DND-41 (cell line): ENCODE measurements around the gene NRGN.

Experiments used
- ATAC-seq: fragments of 200-7000 bp; cut with Tn5 transposase; 3 replicates; pipeline ENCODE4 v1.9.1; 2021; ENCODE audit warnings: low read depth; ENCODE audit not compliant: insufficient read depth
- DNase-seq: peaks from one replicate; pipeline ENCODE4 v3.0.0-alpha.2; 2020
- H2AFZ ChIP-seq: 2 replicates; pipeline ENCODE4 v1.6.0; 2012; ENCODE audit warnings: low read depth, low read length
- H3K27ac ChIP-seq: 2 replicates; pipeline ENCODE4 v1.5.1; 2012; ENCODE audit warnings: low read length, inconsistent platforms
- H3K27me3 ChIP-seq: fragments of 200-600 bp; sonication (generic); 2 replicates; pipeline ENCODE4 v1.6.0; 2012; ENCODE audit warnings: low read length, mild to moderate bottlenecking, inconsistent platforms; ENCODE audit not compliant: insufficient read depth, poor library complexity
- H3K36me3 ChIP-seq: 2 replicates; pipeline ENCODE4 v1.5.1; 2012; ENCODE audit warnings: low read length, inconsistent platforms; ENCODE audit not compliant: insufficient read depth
- H3K4me1 ChIP-seq: 2 replicates; pipeline ENCODE4 v1.5.1; 2012; ENCODE audit warnings: mild to moderate bottlenecking, low read length; ENCODE audit not compliant: insufficient read depth
- H3K4me2 ChIP-seq: 2 replicates; pipeline ENCODE4 v1.6.0; 2012; ENCODE audit warnings: mild to moderate bottlenecking, moderate library complexity, low read length, inconsistent platforms; ENCODE audit not compliant: insufficient read depth
- H3K4me3 ChIP-seq, 2 experiments: fragments of 200-600 bp in 1 of 2; shearing (Covaris generic) in 1 of 2; 2 replicates each; pipeline ENCODE4 v1.5.1; 2012 to 2016; ENCODE audit warnings: inconsistent platforms in 2 of 2, low read length in 2 of 2, mild to moderate bottlenecking in 2 of 2, low read depth in 1 of 2, moderate library complexity in 1 of 2
- H3K79me2 ChIP-seq: 2 replicates; pipeline ENCODE4 v1.6.0; 2012; ENCODE audit warnings: low read length, inconsistent platforms; ENCODE audit not compliant: insufficient read depth
- H3K9ac ChIP-seq: 2 replicates; pipeline ENCODE4 v1.6.0; 2012; ENCODE audit warnings: low read depth, mild to moderate bottlenecking, inconsistent platforms, low read length, moderate library complexity
- H3K9me3 ChIP-seq: 2 replicates; pipeline ENCODE4 v1.5.1; 2012; ENCODE audit warnings: low read length, moderate library complexity, mild to moderate bottlenecking, inconsistent platforms; ENCODE audit not compliant: insufficient read depth, severe bottlenecking
- H4K20me1 ChIP-seq: 2 replicates; pipeline ENCODE4 v1.6.0; 2012; ENCODE audit warnings: low read length; ENCODE audit not compliant: insufficient read depth
- CTCF ChIP-seq: IDR thresholded peaks from 2 replicates; pipeline ENCODE4 v1.5.1; 2012; ENCODE audit warnings: borderline replicate concordance, low read length, moderate library complexity, mild to moderate bottlenecking; ENCODE audit not compliant: poor library complexity, severe bottlenecking; ENCODE audit errors: extremely low read depth
- EZH2 ChIP-seq: IDR thresholded peaks from 3 replicates; pipeline ENCODE4 v1.6.1; 2012; ENCODE audit warnings: borderline replicate concordance, low read depth, mild to moderate bottlenecking, moderate library complexity, low read length, inconsistent platforms; ENCODE audit not compliant: severe bottlenecking

NRGN gene

GRCh38 chr11:124776865-124777645 lies 37.3 kb downstream of the NRGN start:
- Histone ChIP-seq H3K27me3 (no peaks in the 10 kb centered on the region), H3K27ac (no peak overlapping the region), H3K36me3 (no peaks in the 10 kb centered on the region; the same call in 1 of the 2 replicates), H3K9me3 (no peaks in the 10 kb centered on the region), H3K4me3 (no peak overlapping the region), H4K20me1 (no peaks in the 10 kb centered on the region), H3K4me1 (no peaks in the 10 kb centered on the region), H3K4me2 (no peak overlapping the region), H3K9ac (no peak overlapping the region), H2AFZ (no peak overlapping the region), H3K79me2 (no peaks in the 10 kb centered on the region)
- ATAC-seq: no peak
- TF ChIP-seq CTCF: no peak
- TF ChIP-seq EZH2: no peak
- DNase-seq: no peak

DNA sequence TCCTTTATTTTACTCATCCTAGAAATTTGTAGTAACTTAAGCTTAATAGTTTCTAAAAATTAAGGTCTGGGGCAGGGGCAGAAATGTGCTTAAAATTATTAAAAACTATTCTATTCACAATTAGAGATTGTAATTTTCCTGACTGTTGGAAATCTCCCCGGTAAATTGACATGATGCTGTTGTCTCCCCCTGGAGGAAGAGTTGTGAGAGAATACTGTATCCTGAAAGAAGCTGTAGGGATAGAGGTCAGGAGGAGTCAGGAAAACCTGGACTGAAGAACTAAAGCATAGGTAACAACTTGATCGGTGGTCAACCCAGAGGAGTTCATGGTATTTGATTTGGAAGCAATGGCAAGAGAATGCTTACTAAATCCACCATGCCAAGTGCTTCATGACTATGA lies 38.5 kb downstream of the NRGN start:
- ATAC-seq (no peak), DNase-seq (no peak)
- H3K4me2 ChIP-seq: no peak overlapping the region
- no peak for TF ChIP-seq CTCF
- no peaks in the 10 kb centered on the region for H3K79me2 ChIP-seq
- no peaks in the 10 kb centered on the region for H4K20me1 ChIP-seq
- H3K4me3 ChIP-seq: no peak overlapping the region
- H3K9me3 ChIP-seq: no peaks in the 10 kb centered on the region
- H3K9ac ChIP-seq: no peak overlapping the region
- H3K36me3 ChIP-seq: no peaks in the 10 kb centered on the region; the same call in 1 of the 2 replicates
- H3K4me1 ChIP-seq: no peaks in the 10 kb centered on the region
- no peaks in the 10 kb centered on the region for H3K27me3 ChIP-seq
- H2AFZ ChIP-seq: no peak overlapping the region
- no peak overlapping the region for H3K27ac ChIP-seq

GRCh38 chr11:124779568-124779967 lies 39.8 kb downstream of the NRGN start:
- Histone ChIP-seq H3K4me3 (no peak overlapping the region), H3K4me2 (no peak overlapping the region), H2AFZ (no peak overlapping the region), H3K9ac (no peak overlapping the region), H4K20me1 (no peaks in the 10 kb centered on the region), H3K36me3 (no peaks in the 10 kb centered on the region), H3K27ac (no peak overlapping the region), H3K79me2 (no peaks in the 10 kb centered on the region), H3K4me1 (no peaks in the 10 kb centered on the region), H3K9me3 (no peaks in the 10 kb centered on the region), H3K27me3 (no peaks in the 10 kb centered on the region)
- ATAC-seq: no peak
- no peak for DNase-seq
- TF ChIP-seq EZH2: no peak
- TF ChIP-seq CTCF: no peak
